GM12878 (cell line): Measurements from ENCODE around the gene PROSER3. TPM values are rescaled to one million over a fixed set of nuclear protein-coding genes. Genes with fewer than 3 reads are reported as not detected.

Source experiments
- ATAC-seq: fragments of 200-7000 bp; cut with Tn5 transposase; 3 replicates; pipeline ENCODE4 v1.9.1; 2020; ENCODE audit warnings: mild to moderate bottlenecking, moderate library complexity
- BruUV-seq: library from RNA; stranded (reverse); fragments of 400-500 nt; replicated peaks from 2 replicates; lab custom pipeline; 2021; lab: Mats Ljungman, UMichigan
- CTCF ChIA-PET: fragments of 300-600 bp; sonication (Branson Sonifier 250); formaldehyde crosslinking; extraction: SDS; loops from one replicate; lab custom pipeline; 2021; ENCODE audit warnings: inconsistent platforms; lab: Yijun Ruan, JAX
- POLR2A ChIA-PET: fragments of 350-600 bp; formaldehyde crosslinking; extraction: SDS; loops from one replicate; lab custom pipeline; 2021; ENCODE audit warnings: inconsistent platforms; lab: Charles Lee
- RAD21 ChIA-PET: fragments of 300-600 bp; sonication (Branson Sonifier 250); formaldehyde crosslinking; loops from one replicate; lab custom pipeline; 2023; ENCODE audit warnings: antibody characterized with exemption; ENCODE audit not compliant: unreplicated experiment; lab: Charles Lee
- SMC1A ChIA-PET: fragments of 300-600 bp; sonication (Branson Sonifier 250); formaldehyde crosslinking; loops from one replicate; lab custom pipeline; 2023; ENCODE audit not compliant: unreplicated experiment, uncharacterized antibody; lab: Charles Lee
- DNase-seq: peaks from one replicate; pipeline ENCODE4 v3.0.0-alpha.2; 2011; ENCODE audit warnings: low read depth, low spot score
- FAIRE-seq: peaks from 3 replicates; lab custom pipeline; 2011; peaks lifted over from hg19 to GRCh38; lab: Jason Lieb, UNC
- H2AFZ ChIP-seq: 2 replicates; pipeline ENCODE4 v1.6.0; 2011; ENCODE audit warnings: low read depth, low read length, control low read depth; ENCODE audit not compliant: control insufficient read depth
- H3K27ac ChIP-seq: 2 replicates; pipeline ENCODE4 v1.5.1; 2011; ENCODE audit warnings: control low read depth; ENCODE audit not compliant: control insufficient read depth, insufficient read depth
- H3K27me3 ChIP-seq, 2 experiments: replicated peaks in 1 of 2; 2 replicates each; pipeline versions ENCODE4 v1.6.0 to v1.6.1; 2011; ENCODE audit warnings: low read length in 1 of 2; ENCODE audit not compliant: control insufficient read depth in 2 of 2, insufficient read depth in 2 of 2
- H3K36me3 ChIP-seq, 2 experiments: 2 replicates each; pipeline ENCODE4 v1.5.1; 2011; ENCODE audit warnings: low read length in 1 of 2; ENCODE audit not compliant: control insufficient read depth in 2 of 2, insufficient read depth in 2 of 2
- H3K4me1 ChIP-seq: 2 replicates; pipeline ENCODE4 v1.6.1; 2011; ENCODE audit warnings: mild to moderate bottlenecking, low read length, moderate library complexity, mixed read lengths; ENCODE audit not compliant: control insufficient read depth, insufficient read depth
- H3K4me2 ChIP-seq: 2 replicates; pipeline ENCODE4 v1.6.0; 2011; ENCODE audit warnings: control low read depth; ENCODE audit not compliant: control insufficient read depth, insufficient read depth
- H3K4me3 ChIP-seq: fragments of 200-600 bp; sonication (generic); 2 replicates; pipeline ENCODE4 v1.5.1; 2016
- H3K79me2 ChIP-seq: 2 replicates; pipeline ENCODE4 v1.6.0; 2011; ENCODE audit warnings: low read length; ENCODE audit not compliant: control insufficient read depth, insufficient read depth
- H3K9ac ChIP-seq: 2 replicates; pipeline ENCODE4 v1.8.0; 2011; ENCODE audit warnings: low read length, control low read depth, mixed read lengths; ENCODE audit not compliant: control insufficient read depth, insufficient read depth
- H3K9me3 ChIP-seq: replicated peaks from 3 replicates; pipeline ENCODE4 v1.5.1; 2011; ENCODE audit warnings: mild to moderate bottlenecking, low read length; ENCODE audit not compliant: control insufficient read depth, insufficient read depth
- H4K20me1 ChIP-seq: 2 replicates; pipeline ENCODE4 v1.6.0; 2011; ENCODE audit not compliant: control insufficient read depth, insufficient read depth
- BACH1 ChIP-seq: fragments of 450-650 bp; IDR thresholded peaks from 2 replicates; pipeline ENCODE4 v1.6.1; 2017; ENCODE audit warnings: mild to moderate bottlenecking, borderline replicate concordance
- CEBPB ChIP-seq, 2 experiments: fragments of 150-350 bp in 1 of 2; IDR thresholded peaks; 2 replicates each; pipeline ENCODE4 v1.6.1; 2012 to 2014; ENCODE audit warnings: low read depth in 2 of 2, low read length in 2 of 2, borderline replicate concordance in 1 of 2, inconsistent platforms in 1 of 2
- FOS ChIP-seq: IDR thresholded peaks from 3 replicates; pipeline ENCODE4 v1.6.1; 2011; ENCODE audit warnings: borderline replicate concordance; ENCODE audit not compliant: insufficient read length; ENCODE audit errors: extremely low read depth
- IKZF1 ChIP-seq: fragments of 450-650 bp; conservative IDR thresholded peaks from 2 replicates; pipeline ENCODE4 v1.6.1; 2017; ENCODE audit warnings: antibody characterized with exemption, mild to moderate bottlenecking
- SMAD1 ChIP-seq: fragments of 450-650 bp; IDR thresholded peaks from 2 replicates; pipeline ENCODE4 v1.6.1; 2018; ENCODE audit warnings: mild to moderate bottlenecking, low read depth; ENCODE audit not compliant: partially characterized antibody
- STAT3 ChIP-seq: IDR thresholded peaks from 2 replicates; pipeline ENCODE4 v1.6.1; 2011; ENCODE audit warnings: low read depth, low read length, improper control_type of control experiment
- TCF3 ChIP-seq: IDR thresholded peaks from 2 replicates; pipeline ENCODE4 v1.6.1; 2012; ENCODE audit warnings: low read depth, mild to moderate bottlenecking, low read length, borderline replicate concordance; ENCODE audit not compliant: insufficient read depth
- ZSCAN29 ChIP-seq: fragments of 450-650 bp; IDR thresholded peaks from 2 replicates; pipeline ENCODE4 v1.6.1; 2017; ENCODE audit warnings: mild to moderate bottlenecking, moderate library complexity
- WGBS: methylation state at CpG from one replicate; pipeline ENCODE4 v1.1.6; 2016; ENCODE audit warnings: low lambda C conversion rate; ENCODE audit not compliant: insufficient replicate concordance, insufficient coverage; ENCODE audit errors: missing lambda C conversion rate; 5-methylcytosine and 5-hydroxymethylcytosine counted together
- in situ Hi-C: fragments of 300-500 bp; cut with MboI; formaldehyde crosslinking; loops from 9 replicates; pipeline ENCODE4 v1.14.3; 2018; ENCODE audit warnings: mixed read lengths
- intact Hi-C: fragments of 100-400 bp; cut with micrococcal nuclease; formaldehyde crosslinking; loops from one replicate; pipeline ENCODE4 v1.14.2; 2022; ENCODE audit not compliant: unreplicated experiment
- polyA plus RNA-seq, 11 experiments: library from polyadenylated mRNA; depleted of rRNA in 4 of 11; unstranded in 6 of 11; stranded (reverse) in 5 of 11; fragments of >200 nt; fragmentation: Nextera tagmentation in 4 of 11; fragmentation: Illumina TruSeq in 1 of 11; extraction: Ambion mirVana in 4 of 11; extraction: Trizol in 1 of 11; gene quantifications; 1 replicate in 1 of 11; 2 replicates in 10 of 11; pipeline versions ENCODE4 v1.2.1 to v1.2.3, GENCODE V29; 2011 to 2016; ENCODE audit warnings: inconsistent platforms in 2 of 11, missing spikeins in 2 of 11, low read depth in 1 of 11
- total RNA-seq, 4 experiments: library from RNA; depleted of rRNA in 3 of 4; stranded (reverse); fragments of >200 nt in 3 of 4; fragmentation: Illumina TruSeq in 1 of 4; extraction: Trizol in 1 of 4; gene quantifications; 2 replicates each; pipeline versions ENCODE4 v1.2.1 to v1.2.3, GENCODE V29; 2013 to 2021
- TF ChIP-seq, protein P1 (sequence below): IDR thresholded peaks from 2 replicates; pipeline ENCODE4 v1.6.1; 2012; ENCODE audit warnings: low read length, inconsistent platforms
- TF ChIP-seq, protein P2 (sequence below): IDR thresholded peaks from 2 replicates; pipeline ENCODE4 v1.6.1; 2011; ENCODE audit warnings: low read depth, mild to moderate bottlenecking, low read length, moderate library complexity, borderline replicate concordance; ENCODE audit errors: extremely low read depth
- TF ChIP-seq, protein P3 (sequence below): fragments of 450-650 bp; formaldehyde crosslinking; IDR thresholded peaks from 2 replicates; pipeline ENCODE4 v1.4.0; 2020; ENCODE audit warnings: mild to moderate bottlenecking, moderate library complexity
- TF ChIP-seq, protein P4 (sequence below): fragments of 450-650 bp; IDR thresholded peaks from 2 replicates; pipeline ENCODE4 v1.6.1; 2018; ENCODE audit warnings: borderline replicate concordance, mild to moderate bottlenecking; ENCODE audit not compliant: partially characterized antibody
- TF ChIP-seq, protein P5 (sequence below): IDR thresholded peaks from 2 replicates; pipeline ENCODE4 v1.6.1; 2012; ENCODE audit warnings: low read depth, low read length, improper control_type of control experiment

PROSER3 gene
- total and polyA plus RNA-seq, 10 of the 15 experiments (the other 5 are each of a cell fraction or from before 2014, with no cell fraction given): 0.85 to 25.1 (median 9.6) TPM

DNA sequence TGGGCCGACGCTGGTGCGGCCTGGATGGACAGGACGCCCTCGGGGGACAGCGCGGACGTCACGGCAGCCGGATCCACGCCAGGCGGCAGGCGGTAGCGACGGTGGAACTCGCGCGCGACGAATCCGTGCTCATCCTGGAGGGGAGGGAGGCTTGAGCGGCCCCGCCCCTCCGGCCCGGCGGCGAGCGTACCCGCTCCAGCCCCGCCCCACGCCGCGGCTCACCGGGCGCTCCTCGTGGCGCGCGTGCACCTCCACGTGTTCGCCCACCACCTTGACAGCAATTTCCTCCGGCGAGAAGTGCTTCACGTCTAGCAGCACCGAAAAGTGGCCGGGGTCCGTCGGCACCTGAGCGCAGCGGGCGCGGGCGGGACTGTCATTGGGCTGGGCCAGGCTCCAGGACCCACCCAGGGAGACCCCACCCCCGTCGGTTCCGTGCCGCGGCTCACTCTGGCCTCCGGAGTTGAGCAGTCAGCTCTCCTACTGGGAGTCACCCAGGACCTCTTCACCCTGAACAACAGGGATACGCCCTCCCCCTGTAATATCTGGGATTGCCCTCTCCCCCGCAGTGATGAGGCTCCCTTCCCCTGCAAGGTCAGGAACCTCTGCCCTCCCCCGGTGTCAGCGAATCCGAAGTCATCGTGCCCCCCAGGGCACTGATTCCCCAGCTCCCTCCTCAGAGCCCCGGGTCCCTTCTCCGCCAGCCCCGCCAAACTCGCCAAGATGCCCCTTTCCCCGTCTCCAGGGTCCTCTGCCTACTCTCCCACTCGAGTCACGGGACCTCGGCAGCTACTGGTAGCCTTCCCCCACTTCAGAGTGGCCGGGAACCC lies 2.2 kb upstream of the PROSER3 start:
- ChIA-PET POLR2A (interaction anchor here (0.6 to 2.2 kb wide), 2 partner anchors 7 to 11 kb away, joined by 4 to 18 read pairs; partner anchors contain the start of genes PSENEN and U2AF1L4), RAD21 (no interaction called here), CTCF (no interaction called here), SMC1A (no interaction called here)
- Histone ChIP-seq H2AFZ (no peak overlapping the region), H3K4me2 (peak overlapping the region; percentile 25; the same call in 1 of the 2 replicates), H3K27me3 (no peaks in the 10 kb centered on the region), H3K79me2 (peaks cover 11% of the 10 kb centered on the region), H3K9me3 (no peaks in the 10 kb centered on the region), H3K27ac (no peak overlapping the region), H3K4me3 (no peak overlapping the region), H3K36me3 (peaks cover 0 to 2% of the 10 kb centered on the region in 2 experiments; a peak in 2 of 4 replicates), H3K9ac (no peak overlapping the region), H4K20me1 (no peaks in the 10 kb centered on the region), H3K4me1 (peaks cover 15% of the 10 kb centered on the region)
- no peak for TF ChIP-seq STAT3
- TF ChIP-seq, protein P1, sequence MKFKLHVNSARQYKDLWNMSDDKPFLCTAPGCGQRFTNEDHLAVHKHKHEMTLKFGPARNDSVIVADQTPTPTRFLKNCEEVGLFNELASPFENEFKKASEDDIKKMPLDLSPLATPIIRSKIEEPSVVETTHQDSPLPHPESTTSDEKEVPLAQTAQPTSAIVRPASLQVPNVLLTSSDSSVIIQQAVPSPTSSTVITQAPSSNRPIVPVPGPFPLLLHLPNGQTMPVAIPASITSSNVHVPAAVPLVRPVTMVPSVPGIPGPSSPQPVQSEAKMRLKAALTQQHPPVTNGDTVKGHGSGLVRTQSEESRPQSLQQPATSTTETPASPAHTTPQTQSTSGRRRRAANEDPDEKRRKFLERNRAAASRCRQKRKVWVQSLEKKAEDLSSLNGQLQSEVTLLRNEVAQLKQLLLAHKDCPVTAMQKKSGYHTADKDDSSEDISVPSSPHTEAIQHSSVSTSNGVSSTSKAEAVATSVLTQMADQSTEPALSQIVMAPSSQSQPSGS: no peak
- no peak for TF ChIP-seq TCF3
- TF ChIP-seq, protein P2, sequence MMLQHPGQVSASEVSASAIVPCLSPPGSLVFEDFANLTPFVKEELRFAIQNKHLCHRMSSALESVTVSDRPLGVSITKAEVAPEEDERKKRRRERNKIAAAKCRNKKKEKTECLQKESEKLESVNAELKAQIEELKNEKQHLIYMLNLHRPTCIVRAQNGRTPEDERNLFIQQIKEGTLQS: no peak
- TF ChIP-seq, protein P3, sequence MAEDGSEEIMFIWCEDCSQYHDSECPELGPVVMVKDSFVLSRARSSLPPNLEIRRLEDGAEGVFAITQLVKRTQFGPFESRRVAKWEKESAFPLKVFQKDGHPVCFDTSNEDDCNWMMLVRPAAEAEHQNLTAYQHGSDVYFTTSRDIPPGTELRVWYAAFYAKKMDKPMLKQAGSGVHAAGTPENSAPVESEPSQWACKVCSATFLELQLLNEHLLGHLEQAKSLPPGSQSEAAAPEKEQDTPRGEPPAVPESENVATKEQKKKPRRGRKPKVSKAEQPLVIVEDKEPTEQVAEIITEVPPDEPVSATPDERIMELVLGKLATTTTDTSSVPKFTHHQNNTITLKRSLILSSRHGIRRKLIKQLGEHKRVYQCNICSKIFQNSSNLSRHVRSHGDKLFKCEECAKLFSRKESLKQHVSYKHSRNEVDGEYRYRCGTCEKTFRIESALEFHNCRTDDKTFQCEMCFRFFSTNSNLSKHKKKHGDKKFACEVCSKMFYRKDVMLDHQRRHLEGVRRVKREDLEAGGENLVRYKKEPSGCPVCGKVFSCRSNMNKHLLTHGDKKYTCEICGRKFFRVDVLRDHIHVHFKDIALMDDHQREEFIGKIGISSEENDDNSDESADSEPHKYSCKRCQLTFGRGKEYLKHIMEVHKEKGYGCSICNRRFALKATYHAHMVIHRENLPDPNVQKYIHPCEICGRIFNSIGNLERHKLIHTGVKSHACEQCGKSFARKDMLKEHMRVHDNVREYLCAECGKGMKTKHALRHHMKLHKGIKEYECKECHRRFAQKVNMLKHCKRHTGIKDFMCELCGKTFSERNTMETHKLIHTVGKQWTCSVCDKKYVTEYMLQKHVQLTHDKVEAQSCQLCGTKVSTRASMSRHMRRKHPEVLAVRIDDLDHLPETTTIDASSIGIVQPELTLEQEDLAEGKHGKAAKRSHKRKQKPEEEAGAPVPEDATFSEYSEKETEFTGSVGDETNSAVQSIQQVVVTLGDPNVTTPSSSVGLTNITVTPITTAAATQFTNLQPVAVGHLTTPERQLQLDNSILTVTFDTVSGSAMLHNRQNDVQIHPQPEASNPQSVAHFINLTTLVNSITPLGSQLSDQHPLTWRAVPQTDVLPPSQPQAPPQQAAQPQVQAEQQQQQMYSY (CRISPR knock-in tag): no peak
- no peak for TF ChIP-seq BACH1
- no peak for TF ChIP-seq SMAD1
- no peak for TF ChIP-seq CEBPB (IDR thresholded peaks at IDR 0.05; ENCODE audit: borderline replicate concordance in 1 of 2, low read depth in 2 of 2, low read length in 2 of 2)
- TF ChIP-seq ZSCAN29: no peak
- no peak for TF ChIP-seq IKZF1
- TF ChIP-seq, protein P4, sequence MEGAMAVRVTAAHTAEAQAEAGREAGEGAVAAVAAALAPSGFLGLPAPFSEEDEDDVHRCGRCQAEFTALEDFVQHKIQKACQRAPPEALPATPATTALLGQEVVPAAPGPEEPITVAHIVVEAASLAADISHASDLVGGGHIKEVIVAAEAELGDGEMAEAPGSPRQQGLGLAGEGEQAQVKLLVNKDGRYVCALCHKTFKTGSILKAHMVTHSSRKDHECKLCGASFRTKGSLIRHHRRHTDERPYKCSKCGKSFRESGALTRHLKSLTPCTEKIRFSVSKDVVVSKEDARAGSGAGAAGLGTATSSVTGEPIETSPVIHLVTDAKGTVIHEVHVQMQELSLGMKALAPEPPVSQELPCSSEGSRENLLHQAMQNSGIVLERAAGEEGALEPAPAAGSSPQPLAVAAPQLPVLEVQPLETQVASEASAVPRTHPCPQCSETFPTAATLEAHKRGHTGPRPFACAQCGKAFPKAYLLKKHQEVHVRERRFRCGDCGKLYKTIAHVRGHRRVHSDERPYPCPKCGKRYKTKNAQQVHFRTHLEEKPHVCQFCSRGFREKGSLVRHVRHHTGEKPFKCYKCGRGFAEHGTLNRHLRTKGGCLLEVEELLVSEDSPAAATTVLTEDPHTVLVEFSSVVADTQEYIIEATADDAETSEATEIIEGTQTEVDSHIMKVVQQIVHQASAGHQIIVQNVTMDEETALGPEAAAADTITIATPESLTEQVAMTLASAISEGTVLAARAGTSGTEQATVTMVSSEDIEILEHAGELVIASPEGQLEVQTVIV: no peak
- TF ChIP-seq, protein P5, sequence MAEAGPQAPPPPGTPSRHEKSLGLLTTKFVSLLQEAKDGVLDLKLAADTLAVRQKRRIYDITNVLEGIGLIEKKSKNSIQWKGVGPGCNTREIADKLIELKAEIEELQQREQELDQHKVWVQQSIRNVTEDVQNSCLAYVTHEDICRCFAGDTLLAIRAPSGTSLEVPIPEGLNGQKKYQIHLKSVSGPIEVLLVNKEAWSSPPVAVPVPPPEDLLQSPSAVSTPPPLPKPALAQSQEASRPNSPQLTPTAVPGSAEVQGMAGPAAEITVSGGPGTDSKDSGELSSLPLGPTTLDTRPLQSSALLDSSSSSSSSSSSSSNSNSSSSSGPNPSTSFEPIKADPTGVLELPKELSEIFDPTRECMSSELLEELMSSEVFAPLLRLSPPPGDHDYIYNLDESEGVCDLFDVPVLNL: no peak
- TF ChIP-seq FOS: no peak
- in situ Hi-C loops: no loop called here
- intact Hi-C loops: no loop called here
- no peak for FAIRE-seq
- ATAC-seq: no peak
- DNase-seq: no peak
- WGBS: 74% methylated on average over 69 of the region's 74 CpGs
- BruUV-seq: no TSS peak
